Testis (tissue), 3 donors: ENCODE data around the gene IGF1R. TPM values are rescaled to one million over a fixed set of nuclear protein-coding genes. Genes with fewer than 3 reads are reported as not detected.

Experiments
- DNase-seq: peaks from one replicate; pipeline ENCODE4 v3.0.0-alpha.2; 2019
- H3K27ac ChIP-seq, 2 donors: fragments of 200-600 bp; sonication (generic); one replicate each; pipeline ENCODE4 v1.5.1; 2019
- H3K27me3 ChIP-seq: fragments of 200-600 bp; sonication (generic); one replicate; pipeline ENCODE4 v1.5.1; 2019
- H3K36me3 ChIP-seq: fragments of 200-600 bp; sonication (generic); one replicate; pipeline ENCODE4 v1.5.1; 2017; ENCODE audit warnings: low read depth; ENCODE audit errors: missing control alignments
- H3K4me1 ChIP-seq: fragments of 200-600 bp; sonication (generic); one replicate; pipeline ENCODE4 v1.5.1; 2019
- H3K4me3 ChIP-seq, 2 donors: fragments of 200-600 bp; sonication (generic); one replicate each; pipeline ENCODE4 v1.5.1; 2017 to 2019
- H3K9me3 ChIP-seq: fragments of 200-600 bp; sonication (generic); one replicate; pipeline ENCODE4 v1.5.1; 2017
- POLR2A ChIP-seq: fragments of 450-650 bp; IDR thresholded peaks from one replicate; pipeline ENCODE4 v1.6.1; 2017; ENCODE audit warnings: antibody characterized with exemption, mild to moderate bottlenecking, moderate library complexity
- WGBS, 2 donors: methylation state at CpG; one replicate each; pipeline ENCODE4 v1.1.5; 2018; 5-methylcytosine and 5-hydroxymethylcytosine counted together
- intact Hi-C: fragments of 100-400 bp; cut with DNase I; formaldehyde crosslinking; loops from one replicate; pipeline ENCODE4 v1.15.1; 2023; ENCODE audit warnings: low total_unique reads
- polyA plus RNA-seq: library from polyadenylated mRNA; stranded (reverse); fragments of 350-450 nt; fragmentation: Illumina TruSeq; extraction: RNeasy Lipid Tissue Mini Kit (QIAGEN cat#74804); gene quantifications from one replicate; pipeline ENCODE4 v1.2.3, GENCODE V29; 2014; ENCODE audit warnings: low read depth, low replicate concordance; ENCODE audit not compliant: insufficient read depth
- total RNA-seq, 2 donors: library from RNA; depleted of rRNA; stranded (reverse); fragments of >200 nt; gene quantifications; one replicate each; pipeline ENCODE4 v1.2.3, GENCODE V29; 2016
- TF ChIP-seq, protein P1 (sequence below), 3 experiments: fragments of 450-650 bp in 2 of 3; fragments of 200-600 bp in 1 of 3; sonication (generic) in 1 of 3; IDR thresholded peaks; one replicate each; pipeline ENCODE4 v1.5.1; 2016 to 2019; ENCODE audit warnings: antibody characterized with exemption in 3 of 3, mild to moderate bottlenecking in 2 of 3, moderate library complexity in 1 of 3

The IGF1R gene
- total and polyA plus RNA-seq, 3 donors from 2014 or later, result 25.8 to 172 (median 157) TPM

- H3K4me3 ChIP-seq, result no peak overlapping the region
- H3K4me1 ChIP-seq, result peaks cover 3% of the 10 kb centered on the region
- no peak for DNase-seq
- H3K27me3 ChIP-seq, result no peaks in the 10 kb centered on the region
- intact Hi-C loops, result no loop called here
- no peaks in the 10 kb centered on the region for H3K36me3 ChIP-seq
- 85 to 90% methylated on average over 2 of the region's 2 CpGs for WGBS, 2 donors
- TF ChIP-seq, protein P1, sequence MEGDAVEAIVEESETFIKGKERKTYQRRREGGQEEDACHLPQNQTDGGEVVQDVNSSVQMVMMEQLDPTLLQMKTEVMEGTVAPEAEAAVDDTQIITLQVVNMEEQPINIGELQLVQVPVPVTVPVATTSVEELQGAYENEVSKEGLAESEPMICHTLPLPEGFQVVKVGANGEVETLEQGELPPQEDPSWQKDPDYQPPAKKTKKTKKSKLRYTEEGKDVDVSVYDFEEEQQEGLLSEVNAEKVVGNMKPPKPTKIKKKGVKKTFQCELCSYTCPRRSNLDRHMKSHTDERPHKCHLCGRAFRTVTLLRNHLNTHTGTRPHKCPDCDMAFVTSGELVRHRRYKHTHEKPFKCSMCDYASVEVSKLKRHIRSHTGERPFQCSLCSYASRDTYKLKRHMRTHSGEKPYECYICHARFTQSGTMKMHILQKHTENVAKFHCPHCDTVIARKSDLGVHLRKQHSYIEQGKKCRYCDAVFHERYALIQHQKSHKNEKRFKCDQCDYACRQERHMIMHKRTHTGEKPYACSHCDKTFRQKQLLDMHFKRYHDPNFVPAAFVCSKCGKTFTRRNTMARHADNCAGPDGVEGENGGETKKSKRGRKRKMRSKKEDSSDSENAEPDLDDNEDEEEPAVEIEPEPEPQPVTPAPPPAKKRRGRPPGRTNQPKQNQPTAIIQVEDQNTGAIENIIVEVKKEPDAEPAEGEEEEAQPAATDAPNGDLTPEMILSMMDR (IDR thresholded peaks at IDR 0.05), result no peak
- no peak for TF ChIP-seq POLR2A
- H3K9me3 ChIP-seq, result no peaks in the 10 kb centered on the region
- H3K27ac ChIP-seq, result no peak overlapping the region
Measured at GRCh38 chr15:98791046-98791701, 142.8 kb downstream of the IGF1R start.

DNA sequence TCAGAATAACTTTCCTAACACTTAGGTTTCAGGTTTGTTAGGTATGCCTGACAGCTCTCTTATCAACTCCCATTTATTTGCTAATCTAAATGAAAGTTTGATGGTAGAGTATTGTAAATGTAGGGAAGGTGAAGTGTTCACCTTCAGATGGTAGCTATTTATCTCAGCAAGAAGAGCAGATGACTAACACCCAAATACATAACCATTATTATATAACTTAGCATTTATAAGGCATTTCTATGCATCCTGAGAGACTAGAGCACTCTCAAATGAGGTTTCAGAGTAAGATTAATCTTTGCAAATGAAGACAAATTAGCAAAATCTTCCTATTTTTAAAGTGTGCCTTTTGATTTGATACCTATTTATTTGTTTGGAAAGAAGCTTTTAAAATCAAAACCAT is 143.8 kb downstream of the IGF1R start:
- Histone ChIP-seq H3K4me3 (no peak overlapping the region), H3K27ac (no peak overlapping the region), H3K27me3 (no peaks in the 10 kb centered on the region), H3K9me3 (no peaks in the 10 kb centered on the region), H3K36me3 (no peaks in the 10 kb centered on the region), H3K4me1 (peaks cover 3% of the 10 kb centered on the region)
- intact Hi-C loops, result no loop called here
- TF ChIP-seq, protein P1 (IDR thresholded peaks at IDR 0.05), result no peak
- TF ChIP-seq POLR2A, result no peak
- no peak for DNase-seq

DNA sequence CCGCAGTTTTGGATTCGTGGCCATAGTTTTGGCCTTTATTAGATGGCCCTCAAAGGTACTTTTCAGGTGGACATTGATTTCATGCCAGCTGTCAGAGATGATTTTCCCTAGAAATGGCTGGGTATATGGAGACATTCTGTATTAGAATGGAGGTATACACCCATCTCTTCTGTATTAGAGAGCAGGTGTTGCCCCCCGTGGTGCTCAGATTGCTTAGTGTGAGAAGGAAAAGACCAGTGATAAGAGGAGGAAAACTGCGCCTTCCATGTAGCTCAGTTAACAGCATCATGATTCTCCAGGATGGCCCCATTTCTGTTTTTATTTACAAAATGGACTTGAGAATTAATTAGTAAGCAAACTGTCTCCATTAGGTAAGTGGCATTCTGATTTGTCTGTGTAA is 145.9 kb downstream of the IGF1R start:
- intact Hi-C loops, result no loop called here
- Histone ChIP-seq H3K27me3 (no peaks in the 10 kb centered on the region), H3K27ac (no peak overlapping the region), H3K4me1 (peaks cover 5% of the 10 kb centered on the region), H3K4me3 (no peak overlapping the region), H3K9me3 (no peaks in the 10 kb centered on the region), H3K36me3 (no peaks in the 10 kb centered on the region)
- 92 to 94% methylated on average over 4 of the region's 4 CpGs for WGBS, 2 donors
- no peak for DNase-seq
- TF ChIP-seq, protein P1 (IDR thresholded peaks at IDR 0.05), result no peak
- no peak for TF ChIP-seq POLR2A

DNA sequence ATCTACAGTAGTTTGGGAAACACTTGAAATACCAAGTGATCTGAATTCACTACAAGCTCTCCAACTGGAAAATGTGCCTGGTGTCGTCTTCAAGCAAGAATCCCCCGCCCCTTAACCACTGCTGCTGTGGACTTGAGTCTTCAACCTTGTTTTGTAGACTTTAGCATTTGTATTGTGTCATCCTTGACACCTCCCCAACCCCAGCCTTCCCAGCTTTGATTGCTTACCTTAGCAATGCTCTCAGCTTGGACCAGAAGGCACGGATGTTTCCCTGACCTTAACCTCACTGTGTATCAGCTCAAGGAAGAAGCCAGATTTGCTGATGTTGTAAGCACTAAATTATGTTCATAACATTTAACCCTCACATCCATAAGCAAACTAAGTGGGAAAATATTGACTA is 146.4 kb downstream of the IGF1R start:
- H3K4me3 ChIP-seq, result no peak overlapping the region
- 66 to 74% methylated on average over 3 of the region's 3 CpGs for WGBS, 2 donors
- H3K4me1 ChIP-seq, result peaks cover 10% of the 10 kb centered on the region
- intact Hi-C loops, result no loop called here
- H3K27me3 ChIP-seq, result no peaks in the 10 kb centered on the region
- no peaks in the 10 kb centered on the region for H3K9me3 ChIP-seq
- no peak overlapping the region for H3K27ac ChIP-seq
- TF ChIP-seq, protein P1 (IDR thresholded peaks at IDR 0.05), result no peak
- TF ChIP-seq POLR2A, result no peak
- no peak for DNase-seq
- H3K36me3 ChIP-seq, result no peaks in the 10 kb centered on the region

DNA sequence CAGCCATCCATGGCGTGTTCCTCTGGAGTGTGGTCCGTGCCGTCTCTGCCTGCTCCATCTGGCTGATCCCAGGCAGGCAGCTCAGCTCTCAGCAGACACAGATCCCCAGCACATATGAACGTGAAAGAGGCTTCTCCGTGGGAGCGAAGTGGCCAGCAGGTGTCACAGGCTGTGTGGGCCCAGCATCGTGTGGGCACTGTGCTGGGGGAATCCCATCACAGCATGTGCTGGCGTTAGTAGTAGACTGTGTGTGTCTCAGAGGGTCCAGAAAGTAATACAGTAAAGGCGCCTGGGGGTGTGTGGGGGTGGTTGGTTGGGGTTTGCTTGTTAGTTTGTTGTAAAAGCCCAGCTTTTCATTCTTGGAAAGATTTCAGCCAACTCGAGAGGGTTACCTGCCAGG is 147.6 kb downstream of the IGF1R start:
- WGBS, 2 donors, result 71 to 81% methylated on average over 10 of the region's 10 CpGs
- intact Hi-C loops, result no loop called here
- Histone ChIP-seq H3K4me1 (peaks cover 23% of the 10 kb centered on the region), H3K36me3 (no peaks in the 10 kb centered on the region), H3K27ac (no peak overlapping the region), H3K9me3 (no peaks in the 10 kb centered on the region), H3K27me3 (no peaks in the 10 kb centered on the region), H3K4me3 (no peak overlapping the region)
- TF ChIP-seq POLR2A, result no peak
- TF ChIP-seq, protein P1 (IDR thresholded peaks at IDR 0.05), result no peak
- no peak for DNase-seq
